H1 (cell line): Measurements from ENCODE around the gene ANGPTL2. TPM values are rescaled to one million over a fixed set of nuclear protein-coding genes. Genes with fewer than 3 reads are reported as not detected.

Experiments
- HDAC6 ChIP-seq: IDR thresholded peaks from one replicate; pipeline ENCODE4 v1.7.1; 2012; ENCODE audit warnings: low read depth, mild to moderate bottlenecking, inconsistent platforms, low read length, moderate library complexity
- polyA plus RNA-seq, 7 experiments: library from polyadenylated mRNA; depleted of rRNA in 3 of 7; stranded (reverse) in 5 of 7; unstranded in 2 of 7; fragments of >200 nt in 5 of 7; fragments of 200-250 nt in 2 of 7; gene quantifications; 1 replicate in 5 of 7; 2 replicates in 1 of 7; 4 replicates in 1 of 7; pipeline versions ENCODE4 v1.2.1 to v1.2.3, GENCODE V29; 2011 to 2013; ENCODE audit warnings: missing spikeins in 2 of 7, mixed read lengths in 2 of 7
- total RNA-seq: library from RNA; stranded (reverse); fragmentation: NEBNext Ultra II Directional; extraction: Animal tissue kit (Norgen Biotek cat#: 25700); gene quantifications from 2 replicates; pipeline ENCODE4 v1.2.1, GENCODE V29; 2021

Gene ANGPTL2
- total and polyA plus RNA-seq, 2 of the 8 experiments (the other 6 are each of a cell fraction or from before 2014, with no cell fraction given): 9.0 to 10.6 TPM

DNA sequence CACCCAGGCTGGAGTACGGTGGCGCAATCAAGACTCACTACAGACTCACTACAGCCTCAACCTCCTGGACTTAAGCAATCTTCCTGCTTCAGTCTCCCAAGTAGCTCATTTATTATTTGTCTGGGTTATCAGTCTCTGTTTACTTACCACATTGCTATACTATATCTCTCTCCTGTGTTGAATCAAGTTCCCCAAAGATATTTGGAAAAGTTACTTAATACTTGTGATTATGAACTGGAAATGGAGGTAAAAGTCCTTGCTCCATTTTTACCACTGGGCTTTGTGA is 55.6 kb downstream of the ANGPTL2 start (continued):
- no peak for TF ChIP-seq HDAC6
